Measurements from ENCODE around the gene ANO8. TPM values are rescaled to one million over a fixed set of nuclear protein-coding genes. Genes with fewer than 3 reads are reported as not detected.

Gene ANO8
- total and polyA plus RNA-seq, 2 experiments from 2014 or later, result 3.6 to 21.1 TPM

GRCh38 chr19:17303940-17304267, 30.8 kb downstream of the ANO8 start:
- Histone ChIP-seq H3K36me3 (no peaks in the 10 kb centered on the region), H3K9me3 (ENCODE audit: low read depth) (no peaks in the 10 kb centered on the region), H3K27ac (no peak overlapping the region), H3K4me1 (ENCODE audit: low read depth) (peaks cover 6% of the 10 kb centered on the region), H3K27me3 (no peaks in the 10 kb centered on the region), H3K4me3 (no peak overlapping the region)
- no peak for TF ChIP-seq CTCF (IDR thresholded peaks at IDR 0.05; ENCODE audit: low read depth, low read length)
- DNase-seq (ENCODE audit: low read depth in 1 of 2, low spot score in 1 of 2), result no peak

GRCh38 chr19:17303167-17303939, 31.3 kb downstream of the ANO8 start, which contains the start of gene ABHD8:
Gene ABHD8 (minus strand): TSS chr19:17303425. CDS start chr19:17301616, 1,809 bp downstream.
- H3K27me3 ChIP-seq, result no peaks in the 10 kb centered on the region
- H3K9me3 ChIP-seq (ENCODE audit: low read depth), result no peaks in the 10 kb centered on the region
- H3K4me3 ChIP-seq, result peak within 1 kb of the TSS; percentile 60
- peak; percentile 46 for TF ChIP-seq CTCF (IDR thresholded peaks at IDR 0.05; ENCODE audit: low read depth, low read length)
- peaks cover 6% of the 10 kb centered on the region for H3K4me1 ChIP-seq (ENCODE audit: low read depth)
- peak; percentile 98 for DNase-seq (ENCODE audit: low read depth in 1 of 2, low spot score in 1 of 2)
- peak within 1 kb of the TSS; percentile 55 for H3K27ac ChIP-seq
- no peaks in the 10 kb centered on the region for H3K36me3 ChIP-seq

GRCh38 chr19:17302391-17303166, 32.1 kb downstream of the ANO8 start:
- H3K27ac ChIP-seq, result peak overlapping the region; percentile 55
- DNase-seq (ENCODE audit: low read depth in 1 of 2, low spot score in 1 of 2), result no peak

GRCh38 chr19:17300992-17301619, 33.5 kb downstream of the ANO8 start:
- no peaks in the 10 kb centered on the region for H3K36me3 ChIP-seq
- no peaks in the 10 kb centered on the region for H3K9me3 ChIP-seq (ENCODE audit: low read depth)
- no peak overlapping the region for H3K4me3 ChIP-seq
- H3K27ac ChIP-seq, result no peak overlapping the region
- no peaks in the 10 kb centered on the region for H3K27me3 ChIP-seq
- TF ChIP-seq CTCF (IDR thresholded peaks at IDR 0.05; ENCODE audit: low read depth, low read length), result no peak
- H3K4me1 ChIP-seq (ENCODE audit: low read depth), result peaks cover 6% of the 10 kb centered on the region
- DNase-seq (ENCODE audit: low read depth in 1 of 2, low spot score in 1 of 2), result no peak

More at GRCh38 chr19:17302391-17303166, 32.1 kb downstream of the ANO8 start:
- H3K36me3 ChIP-seq, result no peaks in the 10 kb centered on the region
- H3K9me3 ChIP-seq (ENCODE audit: low read depth), result no peaks in the 10 kb centered on the region
- H3K27me3 ChIP-seq, result no peaks in the 10 kb centered on the region
- peak overlapping the region; percentile 60 for H3K4me3 ChIP-seq
- peaks cover 6% of the 10 kb centered on the region for H3K4me1 ChIP-seq (ENCODE audit: low read depth)
- no peak for TF ChIP-seq CTCF (IDR thresholded peaks at IDR 0.05; ENCODE audit: low read depth, low read length)

GRCh38 chr19:17296976-17297375, 37.7 kb downstream of the ANO8 start:
- no peak overlapping the region for H3K27ac ChIP-seq
- no peaks in the 10 kb centered on the region for H3K9me3 ChIP-seq (ENCODE audit: low read depth)
- no peaks in the 10 kb centered on the region for H3K4me1 ChIP-seq (ENCODE audit: low read depth)
- TF ChIP-seq CTCF (IDR thresholded peaks at IDR 0.05; ENCODE audit: low read depth, low read length), result no peak
- H3K36me3 ChIP-seq, result no peaks in the 10 kb centered on the region
- no peak for DNase-seq (ENCODE audit: low read depth in 1 of 2, low spot score in 1 of 2)
- no peak overlapping the region for H3K4me3 ChIP-seq
- H3K27me3 ChIP-seq, result no peaks in the 10 kb centered on the region
